GM19239 (cell line): Measurements from ENCODE around the gene NLRP9.

Experiments
- DNase-seq: peaks from one replicate; pipeline ENCODE4 v3.0.0; 2011; ENCODE audit warnings: low spot score; ENCODE audit not compliant: insufficient read length
- FAIRE-seq: peaks from 2 replicates; lab custom pipeline; 2011; peaks lifted over from hg19 to GRCh38; lab: Jason Lieb, UNC

Gene NLRP9

GRCh38 chr19:55659822-55660221, 78.4 kb downstream of the NLRP9 start:
- FAIRE-seq = no peak

GRCh38 chr19:55658846-55659459, 79.2 kb downstream of the NLRP9 start:
- DNase-seq = no peak
- FAIRE-seq = no peak

More at GRCh38 chr19:55659822-55660221, 78.4 kb downstream of the NLRP9 start:
- no peak for DNase-seq
